B cell (primary cell): ENCODE measurements around the gene CECR2.

Source experiments
- EZH2 ChIP-seq: IDR thresholded peaks from 2 replicates; pipeline ENCODE4 v1.6.1; 2012; ENCODE audit warnings: borderline replicate concordance, low read depth, mild to moderate bottlenecking, moderate library complexity, low read length; ENCODE audit not compliant: insufficient read depth, poor library complexity, severe bottlenecking
- TF ChIP-seq, protein P1 (sequence below): fragments of 200-600 bp; IDR thresholded peaks from one replicate; pipeline ENCODE4 v1.8.0; 2022; ENCODE audit warnings: antibody characterized with exemption, mild to moderate bottlenecking

DNA sequence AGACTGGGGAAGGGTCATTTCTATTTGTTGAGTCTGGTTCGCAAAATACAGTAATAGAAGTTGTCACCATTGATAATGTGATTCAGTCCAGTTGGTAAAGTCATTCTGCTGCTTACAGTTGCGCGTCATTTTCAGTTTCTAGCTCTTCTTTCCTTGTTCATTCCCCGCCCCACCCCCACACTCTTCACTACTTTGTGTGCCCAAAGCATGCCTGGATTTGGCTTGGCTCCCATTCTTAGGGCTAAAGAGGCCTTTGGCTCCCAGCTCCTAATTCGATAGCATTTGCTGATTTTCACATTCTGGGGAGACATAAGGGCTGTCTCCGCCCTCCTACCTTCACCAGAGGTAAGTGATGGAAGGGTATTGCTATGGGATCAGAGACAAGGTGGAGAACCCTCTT lies 43.0 kb downstream of the CECR2 start:
- TF ChIP-seq, protein P1, sequence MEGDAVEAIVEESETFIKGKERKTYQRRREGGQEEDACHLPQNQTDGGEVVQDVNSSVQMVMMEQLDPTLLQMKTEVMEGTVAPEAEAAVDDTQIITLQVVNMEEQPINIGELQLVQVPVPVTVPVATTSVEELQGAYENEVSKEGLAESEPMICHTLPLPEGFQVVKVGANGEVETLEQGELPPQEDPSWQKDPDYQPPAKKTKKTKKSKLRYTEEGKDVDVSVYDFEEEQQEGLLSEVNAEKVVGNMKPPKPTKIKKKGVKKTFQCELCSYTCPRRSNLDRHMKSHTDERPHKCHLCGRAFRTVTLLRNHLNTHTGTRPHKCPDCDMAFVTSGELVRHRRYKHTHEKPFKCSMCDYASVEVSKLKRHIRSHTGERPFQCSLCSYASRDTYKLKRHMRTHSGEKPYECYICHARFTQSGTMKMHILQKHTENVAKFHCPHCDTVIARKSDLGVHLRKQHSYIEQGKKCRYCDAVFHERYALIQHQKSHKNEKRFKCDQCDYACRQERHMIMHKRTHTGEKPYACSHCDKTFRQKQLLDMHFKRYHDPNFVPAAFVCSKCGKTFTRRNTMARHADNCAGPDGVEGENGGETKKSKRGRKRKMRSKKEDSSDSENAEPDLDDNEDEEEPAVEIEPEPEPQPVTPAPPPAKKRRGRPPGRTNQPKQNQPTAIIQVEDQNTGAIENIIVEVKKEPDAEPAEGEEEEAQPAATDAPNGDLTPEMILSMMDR = no peak
- no peak for TF ChIP-seq EZH2
